NCI-H1694 (cell line): ENCODE measurements around the gene ORAI2.

Experiments used
- DNase-seq: peaks from one replicate; lab custom pipeline; 2025; lab: John Stamatoyannopoulos, UW

The ORAI2 gene

GRCh38 chr7:102415685-102416225 lies 17.6 kb upstream of the ORAI2 start:
- DNase-seq = no peak

- DNase-seq = no peak
These were observed 17.0 kb upstream of the ORAI2 start for GRCh38 chr7:102416406-102416805.

- DNase-seq = no peak
These were observed 16.3 kb upstream of the ORAI2 start for GRCh38 chr7:102417105-102417504.

GRCh38 chr7:102418592-102418991 lies 14.8 kb upstream of the ORAI2 start:
- DNase-seq = no peak

GRCh38 chr7:102421706-102422240 lies 11.6 kb upstream of the ORAI2 start:
- DNase-seq = no peak

- DNase-seq = no peak
These were observed 9.2 kb upstream of the ORAI2 start for GRCh38 chr7:102424129-102424551.

- no peak for DNase-seq
These were observed 8.6 kb upstream of the ORAI2 start for GRCh38 chr7:102424787-102425218.

- DNase-seq = no peak
These were observed 7.6 kb upstream of the ORAI2 start for GRCh38 chr7:102425639-102426267.

GRCh38 chr7:102426268-102427018 lies 6.9 kb upstream of the ORAI2 start:
- DNase-seq = no peak

- no peak for DNase-seq
These were observed 6.4 kb upstream of the ORAI2 start for GRCh38 chr7:102427019-102427405.

- DNase-seq = no peak
These were observed 4.1 kb upstream of the ORAI2 start for GRCh38 chr7:102429141-102429899.

- DNase-seq = peak; percentile 74
These were observed 1.6 kb upstream of the ORAI2 start for GRCh38 chr7:102431617-102432298.

GRCh38 chr7:102432442-102433218 lies 745 bp upstream of the ORAI2 start:
- DNase-seq = peak; percentile 38

- no peak for DNase-seq
These were observed 688 bp downstream of the ORAI2 start for GRCh38 chr7:102434039-102434486.

GRCh38 chr7:102436118-102436517 lies 2.7 kb downstream of the ORAI2 start:
- DNase-seq = no peak

GRCh38 chr7:102439963-102440795 lies 6.8 kb downstream of the ORAI2 start:
- no peak for DNase-seq

- DNase-seq = no peak
These were observed 11.7 kb downstream of the ORAI2 start for GRCh38 chr7:102444961-102445673.

GRCh38 chr7:102445674-102446071 lies 12.3 kb downstream of the ORAI2 start:
- no peak for DNase-seq
